Loucy (cell line): ENCODE data around the gene FAM168A.

ENCODE experiments used
- H2AFZ ChIP-seq: fragments of 200-600 bp; sonication (generic); 2 replicates; pipeline ENCODE4 v1.6.0; 2016; ENCODE audit warnings: antibody characterized with exemption, mild to moderate bottlenecking, low read length, moderate library complexity
- H3F3A ChIP-seq: fragments of 200-600 bp; 2 replicates; pipeline ENCODE4 v1.6.0; 2016; ENCODE audit warnings: antibody characterized with exemption, low read depth, mild to moderate bottlenecking
- H3K27me3 ChIP-seq: fragments of 200-600 bp; sonication (generic); 2 replicates; pipeline ENCODE4 v1.6.1; 2014; ENCODE audit warnings: low read length, mild to moderate bottlenecking; ENCODE audit not compliant: insufficient read depth, poor library complexity, severe bottlenecking
- H3K36me3 ChIP-seq: fragments of 200-600 bp; sonication (generic); 2 replicates; pipeline ENCODE4 v1.6.1; 2016; ENCODE audit warnings: low read length; ENCODE audit not compliant: insufficient read depth
- H3K4me1 ChIP-seq: fragments of 200-600 bp; sonication (generic); 2 replicates; pipeline ENCODE4 v1.5.1; 2014; ENCODE audit warnings: low read length, mild to moderate bottlenecking; ENCODE audit not compliant: insufficient read depth, poor library complexity, severe bottlenecking
- H3K4me2 ChIP-seq: fragments of 200-600 bp; sonication (generic); 2 replicates; pipeline ENCODE4 v1.6.0; 2014; ENCODE audit warnings: antibody characterized with exemption, low read length, low read depth, mild to moderate bottlenecking; ENCODE audit not compliant: poor library complexity, severe bottlenecking
- H3K4me3 ChIP-seq: fragments of 200-600 bp; sonication (generic); 2 replicates; pipeline ENCODE4 v1.5.1; 2014; ENCODE audit warnings: low read length, mild to moderate bottlenecking, mixed read lengths; ENCODE audit not compliant: poor library complexity, severe bottlenecking
- H3K79me2 ChIP-seq: fragments of 200-600 bp; sonication (generic); 2 replicates; pipeline ENCODE4 v1.6.1; 2014; ENCODE audit warnings: low read length; ENCODE audit not compliant: insufficient read depth
- H3K9ac ChIP-seq: fragments of 200-600 bp; sonication (generic); 2 replicates; pipeline ENCODE4 v1.6.0; 2014; ENCODE audit warnings: mild to moderate bottlenecking, low read depth, low read length, moderate library complexity; ENCODE audit not compliant: poor library complexity, severe bottlenecking
- H3K9me2 ChIP-seq: fragments of 200-600 bp; sonication (generic); replicated peaks from 2 replicates; pipeline ENCODE4 v1.6.1; 2016; ENCODE audit warnings: low read depth, low read length, mixed read lengths
- H3K9me3 ChIP-seq: fragments of 200-600 bp; sonication (generic); 2 replicates; pipeline ENCODE4 v1.6.1; 2014; ENCODE audit warnings: mild to moderate bottlenecking, antibody characterized with exemption, low read length, low read depth; ENCODE audit not compliant: insufficient read depth
- H4K20me1 ChIP-seq: fragments of 200-600 bp; sonication (generic); 2 replicates; pipeline ENCODE4 v1.6.0; 2014; ENCODE audit warnings: antibody characterized with exemption, low read length, mild to moderate bottlenecking; ENCODE audit not compliant: insufficient read depth, poor library complexity, severe bottlenecking
- CTCF ChIP-seq: fragments of 200-600 bp; sonication (generic); conservative IDR thresholded peaks from 2 replicates; pipeline ENCODE4 v1.5.1; 2014; ENCODE audit warnings: mild to moderate bottlenecking, antibody characterized with exemption, low read length
- EZH2phosphoT487 ChIP-seq: fragments of 200-600 bp; IDR thresholded peaks from 2 replicates; pipeline ENCODE4 v1.6.1; 2018; ENCODE audit warnings: antibody characterized with exemption, mild to moderate bottlenecking, moderate library complexity, borderline replicate concordance

The FAM168A gene

GRCh38 chr11:73508243-73509176, 89.4 kb downstream of the FAM168A start:
- H4K20me1 ChIP-seq, result peaks cover 7% of the 10 kb centered on the region
- peaks cover 25% of the 10 kb centered on the region for H3K79me2 ChIP-seq
- H3K4me1 ChIP-seq, result no peaks in the 10 kb centered on the region
- TF ChIP-seq CTCF, result no peak
- TF ChIP-seq EZH2phosphoT487, result no peak
- H3K27me3 ChIP-seq, result no peaks in the 10 kb centered on the region
- H3K4me3 ChIP-seq, result no peak overlapping the region
- H3K9me2 ChIP-seq, result no peaks in the 10 kb centered on the region
- H3K9me3 ChIP-seq, result no peaks in the 10 kb centered on the region; the same call in 1 of the 2 replicates
- H3K4me2 ChIP-seq, result no peak overlapping the region
- H3K36me3 ChIP-seq, result peaks cover 10% of the 10 kb centered on the region; the same call in 1 of the 2 replicates
- H2AFZ ChIP-seq, result no peak overlapping the region
- H3F3A ChIP-seq, result no peaks in the 10 kb centered on the region
- no peak overlapping the region for H3K9ac ChIP-seq

- Histone ChIP-seq H3K4me1 (no peaks in the 10 kb centered on the region), H3K4me3 (no peak overlapping the region), H3K36me3 (peaks cover 10% of the 10 kb centered on the region; the same call in 1 of the 2 replicates), H3K9ac (no peak overlapping the region), H3K9me2 (no peaks in the 10 kb centered on the region), H3F3A (no peaks in the 10 kb centered on the region), H3K9me3 (no peaks in the 10 kb centered on the region; the same call in 1 of the 2 replicates), H3K27me3 (no peaks in the 10 kb centered on the region), H3K4me2 (no peak overlapping the region), H2AFZ (no peak overlapping the region), H4K20me1 (peaks cover 7% of the 10 kb centered on the region), H3K79me2 (peaks cover 37% of the 10 kb centered on the region)
- TF ChIP-seq EZH2phosphoT487 (no peak), CTCF (no peak)
Observed at GRCh38 chr11:73507086-73507485, 90.8 kb downstream of the FAM168A start.

GRCh38 chr11:73506038-73506437, 91.9 kb downstream of the FAM168A start:
- H3K9me2 ChIP-seq, result no peaks in the 10 kb centered on the region
- no peaks in the 10 kb centered on the region for H3K27me3 ChIP-seq
- H3F3A ChIP-seq, result no peaks in the 10 kb centered on the region
- H4K20me1 ChIP-seq, result peaks cover 7% of the 10 kb centered on the region
- no peak overlapping the region for H3K4me2 ChIP-seq
- no peak overlapping the region for H3K4me3 ChIP-seq
- peaks cover 43% of the 10 kb centered on the region for H3K79me2 ChIP-seq
- no peak overlapping the region for H3K9ac ChIP-seq
- H3K4me1 ChIP-seq, result no peaks in the 10 kb centered on the region
- no peak overlapping the region for H2AFZ ChIP-seq
- TF ChIP-seq CTCF (no peak), EZH2phosphoT487 (no peak)
- H3K36me3 ChIP-seq, result peaks cover 8% of the 10 kb centered on the region; the same call in 1 of the 2 replicates
- H3K9me3 ChIP-seq, result no peaks in the 10 kb centered on the region; the same call in 1 of the 2 replicates
